ENCODE measurements around the gene MAGI1.

DNA sequence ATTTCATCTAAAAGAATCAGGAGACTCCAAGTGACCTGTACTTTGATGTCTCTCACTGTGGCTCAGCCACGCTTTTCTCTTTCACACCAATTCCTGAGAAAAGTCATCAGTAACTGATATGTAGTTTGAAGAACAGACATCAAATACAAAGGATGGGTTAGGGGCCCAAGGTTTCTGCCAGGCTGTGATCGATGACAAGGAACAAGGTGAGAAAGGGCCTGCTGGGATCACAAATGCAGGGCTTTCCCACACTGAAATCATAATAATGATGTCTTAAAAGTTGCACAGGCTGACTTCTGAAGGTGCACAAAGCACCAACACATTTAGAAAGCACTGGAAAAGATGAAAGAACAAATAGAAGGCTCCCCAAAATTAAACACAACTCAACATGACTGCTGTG lies 396.9 kb downstream of the MAGI1 start:
- TF ChIP-seq, protein P1, sequence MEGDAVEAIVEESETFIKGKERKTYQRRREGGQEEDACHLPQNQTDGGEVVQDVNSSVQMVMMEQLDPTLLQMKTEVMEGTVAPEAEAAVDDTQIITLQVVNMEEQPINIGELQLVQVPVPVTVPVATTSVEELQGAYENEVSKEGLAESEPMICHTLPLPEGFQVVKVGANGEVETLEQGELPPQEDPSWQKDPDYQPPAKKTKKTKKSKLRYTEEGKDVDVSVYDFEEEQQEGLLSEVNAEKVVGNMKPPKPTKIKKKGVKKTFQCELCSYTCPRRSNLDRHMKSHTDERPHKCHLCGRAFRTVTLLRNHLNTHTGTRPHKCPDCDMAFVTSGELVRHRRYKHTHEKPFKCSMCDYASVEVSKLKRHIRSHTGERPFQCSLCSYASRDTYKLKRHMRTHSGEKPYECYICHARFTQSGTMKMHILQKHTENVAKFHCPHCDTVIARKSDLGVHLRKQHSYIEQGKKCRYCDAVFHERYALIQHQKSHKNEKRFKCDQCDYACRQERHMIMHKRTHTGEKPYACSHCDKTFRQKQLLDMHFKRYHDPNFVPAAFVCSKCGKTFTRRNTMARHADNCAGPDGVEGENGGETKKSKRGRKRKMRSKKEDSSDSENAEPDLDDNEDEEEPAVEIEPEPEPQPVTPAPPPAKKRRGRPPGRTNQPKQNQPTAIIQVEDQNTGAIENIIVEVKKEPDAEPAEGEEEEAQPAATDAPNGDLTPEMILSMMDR (IDR thresholded peaks at IDR 0.05) = no peak
- TF ChIP-seq POLR2A (IDR thresholded peaks at IDR 0.05) = no peak

Data from vagina (tissue), 2 donors.